Measurements from ENCODE around the gene FXN.

The FXN gene

DNA sequence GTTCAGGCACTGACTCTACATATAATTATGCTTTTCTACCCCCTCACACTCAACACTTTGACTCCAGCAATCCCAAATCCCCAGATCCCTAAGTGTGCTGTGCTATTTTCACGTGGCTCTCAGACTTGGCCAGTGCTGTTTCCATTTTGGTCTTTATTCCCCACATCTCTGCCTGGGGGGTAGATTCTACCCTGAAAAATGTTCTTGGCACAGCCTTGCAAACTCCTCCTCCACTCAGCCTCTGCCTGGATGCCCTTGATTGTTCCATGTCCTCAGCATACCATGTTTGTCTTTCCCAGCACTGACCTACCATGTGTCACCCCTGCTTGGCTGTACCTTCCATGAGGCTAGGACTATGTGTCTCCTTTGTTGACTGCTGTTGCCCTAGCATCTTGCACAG lies 43.0 kb downstream of the FXN start:
- Histone ChIP-seq H3K4me3 (ENCODE audit: insufficient read depth, low read length, poor library complexity, severe bottlenecking) (no peak overlapping the region), H3K79me2 (ENCODE audit: insufficient read depth, low read length) (no peaks in the 10 kb centered on the region), H3K9me2 (replicated peaks; ENCODE audit: insufficient read depth, low read length) (no peaks in the 10 kb centered on the region), H3K27ac (ENCODE audit: low read depth, low read length) (no peak overlapping the region), H3K36me3 (ENCODE audit: low read length) (no peaks in the 10 kb centered on the region), H2AFZ (ENCODE audit: low read depth, low read length, severe bottlenecking) (no peak overlapping the region), H3K9ac (ENCODE audit: low read length) (no peak overlapping the region), H3K9me3 (ENCODE audit: insufficient read depth, low read length) (no peaks in the 10 kb centered on the region), H3K4me2 (ENCODE audit: low read depth, low read length, poor library complexity, severe bottlenecking) (no peak overlapping the region), H3K27me3 (ENCODE audit: low read length) (no peaks in the 10 kb centered on the region), H3F3A (ENCODE audit: insufficient read depth) (no peaks in the 10 kb centered on the region), H4K20me1 (ENCODE audit: low read depth, low read length) (no peaks in the 10 kb centered on the region)
- no peak for TF ChIP-seq EZH2phosphoT487 (conservative IDR thresholded peaks at IDR 0.05; ENCODE audit: low read length)
- TF ChIP-seq, protein P1, sequence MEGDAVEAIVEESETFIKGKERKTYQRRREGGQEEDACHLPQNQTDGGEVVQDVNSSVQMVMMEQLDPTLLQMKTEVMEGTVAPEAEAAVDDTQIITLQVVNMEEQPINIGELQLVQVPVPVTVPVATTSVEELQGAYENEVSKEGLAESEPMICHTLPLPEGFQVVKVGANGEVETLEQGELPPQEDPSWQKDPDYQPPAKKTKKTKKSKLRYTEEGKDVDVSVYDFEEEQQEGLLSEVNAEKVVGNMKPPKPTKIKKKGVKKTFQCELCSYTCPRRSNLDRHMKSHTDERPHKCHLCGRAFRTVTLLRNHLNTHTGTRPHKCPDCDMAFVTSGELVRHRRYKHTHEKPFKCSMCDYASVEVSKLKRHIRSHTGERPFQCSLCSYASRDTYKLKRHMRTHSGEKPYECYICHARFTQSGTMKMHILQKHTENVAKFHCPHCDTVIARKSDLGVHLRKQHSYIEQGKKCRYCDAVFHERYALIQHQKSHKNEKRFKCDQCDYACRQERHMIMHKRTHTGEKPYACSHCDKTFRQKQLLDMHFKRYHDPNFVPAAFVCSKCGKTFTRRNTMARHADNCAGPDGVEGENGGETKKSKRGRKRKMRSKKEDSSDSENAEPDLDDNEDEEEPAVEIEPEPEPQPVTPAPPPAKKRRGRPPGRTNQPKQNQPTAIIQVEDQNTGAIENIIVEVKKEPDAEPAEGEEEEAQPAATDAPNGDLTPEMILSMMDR (IDR thresholded peaks at IDR 0.05; ENCODE audit: insufficient read depth, low read length, poor library complexity, severe bottlenecking) = no peak

DNA sequence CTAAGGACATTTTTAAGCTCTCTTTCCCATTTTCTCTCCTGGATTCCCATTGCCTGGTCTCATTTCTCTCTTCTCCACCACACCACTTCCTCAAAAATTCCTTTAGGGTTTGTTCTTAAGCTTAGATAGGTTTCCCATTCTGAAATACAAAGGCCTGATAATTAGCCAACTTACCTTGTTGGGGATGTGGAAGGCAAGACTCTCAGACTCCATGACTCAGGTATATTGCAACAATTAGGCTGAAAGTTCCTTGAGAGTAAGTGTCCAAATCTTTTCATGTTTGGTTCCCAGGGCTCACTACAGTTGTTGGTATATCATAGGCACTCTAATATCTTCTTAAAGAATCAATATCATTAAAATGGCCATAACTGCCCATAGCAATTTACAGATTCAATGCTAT lies 43.6 kb downstream of the FXN start:
- Histone ChIP-seq H3K9me3 (ENCODE audit: insufficient read depth, low read length) (no peaks in the 10 kb centered on the region), H3K9ac (ENCODE audit: low read length) (no peak overlapping the region), H3K79me2 (ENCODE audit: insufficient read depth, low read length) (no peaks in the 10 kb centered on the region), H3K4me3 (ENCODE audit: insufficient read depth, low read length, poor library complexity, severe bottlenecking) (no peak overlapping the region), H4K20me1 (ENCODE audit: low read depth, low read length) (no peaks in the 10 kb centered on the region), H3K27ac (ENCODE audit: low read depth, low read length) (no peak overlapping the region), H3K36me3 (ENCODE audit: low read length) (no peaks in the 10 kb centered on the region), H3K4me2 (ENCODE audit: low read depth, low read length, poor library complexity, severe bottlenecking) (no peak overlapping the region), H3K27me3 (ENCODE audit: low read length) (no peaks in the 10 kb centered on the region), H3F3A (ENCODE audit: insufficient read depth) (no peaks in the 10 kb centered on the region), H3K9me2 (replicated peaks; ENCODE audit: insufficient read depth, low read length) (no peaks in the 10 kb centered on the region), H2AFZ (ENCODE audit: low read depth, low read length, severe bottlenecking) (no peak overlapping the region)
- TF ChIP-seq EZH2phosphoT487 (conservative IDR thresholded peaks at IDR 0.05; ENCODE audit: low read length) = no peak
- TF ChIP-seq, protein P1 (IDR thresholded peaks at IDR 0.05; ENCODE audit: insufficient read depth, low read length, poor library complexity, severe bottlenecking) = no peak

GRCh38 chr9:69081261-69081660 lies 45.7 kb downstream of the FXN start:
- Histone ChIP-seq H3K4me2 (ENCODE audit: low read depth, low read length, poor library complexity, severe bottlenecking) (no peak overlapping the region), H3K79me2 (ENCODE audit: insufficient read depth, low read length) (no peaks in the 10 kb centered on the region), H4K20me1 (ENCODE audit: low read depth, low read length) (no peaks in the 10 kb centered on the region), H3K9me2 (replicated peaks; ENCODE audit: insufficient read depth, low read length) (no peaks in the 10 kb centered on the region), H3K4me3 (ENCODE audit: insufficient read depth, low read length, poor library complexity, severe bottlenecking) (no peak overlapping the region), H2AFZ (ENCODE audit: low read depth, low read length, severe bottlenecking) (no peak overlapping the region), H3K9ac (ENCODE audit: low read length) (no peak overlapping the region), H3K27me3 (ENCODE audit: low read length) (no peaks in the 10 kb centered on the region), H3K27ac (ENCODE audit: low read depth, low read length) (no peak overlapping the region), H3K36me3 (ENCODE audit: low read length) (no peaks in the 10 kb centered on the region), H3F3A (ENCODE audit: insufficient read depth) (no peaks in the 10 kb centered on the region), H3K9me3 (ENCODE audit: insufficient read depth, low read length) (no peaks in the 10 kb centered on the region)
- no peak for TF ChIP-seq EZH2phosphoT487 (conservative IDR thresholded peaks at IDR 0.05; ENCODE audit: low read length)
- TF ChIP-seq, protein P1 (IDR thresholded peaks at IDR 0.05; ENCODE audit: insufficient read depth, low read length, poor library complexity, severe bottlenecking) = no peak
